Occipital lobe (tissue), 2 donors: Measurements from ENCODE around the gene IL10RA. TPM values are rescaled to one million over a fixed set of nuclear protein-coding genes. Genes with fewer than 3 reads are reported as not detected.
"Not testable (repeated sequence)": the region's sequence is repeated elsewhere in the genome, so short reads cannot be mapped to it uniquely, and the experiment has no call there.

Experiments
- DNase-seq: peaks from one replicate; lab custom pipeline; 2025; lab: John Stamatoyannopoulos, UW
- total RNA-seq: library from RNA; depleted of rRNA; stranded (reverse); fragments of >200 nt; gene quantifications from one replicate; pipeline ENCODE4 v1.2.3, GENCODE V29; 2014

The IL10RA gene
- total RNA-seq = 6.7 TPM

DNA sequence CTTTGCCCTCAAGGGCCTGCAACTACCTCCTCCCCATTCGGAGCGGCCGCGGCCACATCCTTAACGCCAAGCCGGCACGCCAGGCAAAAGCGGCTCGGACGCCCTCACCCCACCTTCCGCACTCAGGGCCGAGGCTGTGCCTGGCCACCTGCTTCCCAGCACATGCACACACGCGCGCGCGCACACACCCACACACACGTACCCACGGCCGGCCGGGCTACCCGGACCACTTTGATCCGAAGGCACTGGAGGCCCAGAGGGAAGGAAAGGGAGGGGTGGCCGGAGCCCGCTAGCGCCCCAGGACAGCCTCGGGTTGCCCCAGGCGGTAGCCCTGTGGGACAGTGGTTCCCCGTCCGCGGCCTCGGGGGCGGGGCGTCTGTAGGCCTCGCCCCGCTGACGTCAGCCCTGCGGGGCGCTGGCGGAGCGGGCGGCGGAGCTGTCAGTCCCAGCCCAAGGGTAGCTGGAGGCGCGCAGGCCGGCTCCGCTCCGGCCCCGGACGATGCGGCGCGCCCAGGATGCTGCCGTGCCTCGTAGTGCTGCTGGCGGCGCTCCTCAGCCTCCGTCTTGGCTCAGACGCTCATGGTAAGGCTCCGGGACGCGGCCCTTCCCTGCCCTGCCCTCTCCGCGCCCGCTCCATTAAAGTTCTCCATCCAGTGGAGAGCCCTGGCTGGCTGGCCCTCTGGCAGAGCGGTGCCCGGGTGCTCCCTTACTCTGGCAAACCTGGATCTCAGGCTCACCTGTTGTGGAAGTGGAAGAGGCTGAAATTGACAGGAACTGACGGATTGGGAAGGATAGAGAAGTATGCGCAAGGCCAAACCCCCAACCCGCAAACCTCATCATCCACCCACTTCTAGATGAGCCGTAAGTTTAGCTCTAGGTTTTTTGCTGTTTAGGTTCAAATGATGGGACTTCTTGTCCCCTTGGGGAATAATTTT lies at the start of gene IL10RA:
IL10RA (plus strand) TSS at position 442 of the 935 bp plus-strand sequence; CDS start at position 516, 74 bp downstream.
- DNase-seq = peak; percentile 73

- no peak for DNase-seq
Observed at GRCh38 chr11:117936973-117937372, 49.2 kb upstream of the IL10RA start.

DNA sequence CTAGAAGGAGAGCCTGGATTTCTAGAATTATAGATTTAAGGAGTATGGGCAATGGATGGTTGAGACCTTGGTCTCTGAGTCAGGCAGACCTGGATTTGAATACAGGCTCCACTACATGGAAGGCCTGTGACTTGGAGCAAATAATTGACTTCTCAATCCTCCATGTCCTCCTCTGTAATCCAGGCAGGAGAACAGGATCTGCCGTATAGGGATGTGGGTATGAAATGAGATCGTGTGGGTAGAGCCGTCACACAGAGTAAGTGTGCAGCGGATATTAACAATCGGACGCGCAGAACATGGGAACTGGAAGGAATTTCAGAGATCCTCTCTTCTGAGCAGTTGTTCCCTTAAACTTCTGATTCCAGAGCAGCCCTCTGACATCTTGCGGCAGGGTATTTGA lies 45.5 kb upstream of the IL10RA start:
- no peak for DNase-seq

GRCh38 chr11:117941163-117941707 lies 45.0 kb upstream of the IL10RA start:
- DNase-seq = no peak

DNA sequence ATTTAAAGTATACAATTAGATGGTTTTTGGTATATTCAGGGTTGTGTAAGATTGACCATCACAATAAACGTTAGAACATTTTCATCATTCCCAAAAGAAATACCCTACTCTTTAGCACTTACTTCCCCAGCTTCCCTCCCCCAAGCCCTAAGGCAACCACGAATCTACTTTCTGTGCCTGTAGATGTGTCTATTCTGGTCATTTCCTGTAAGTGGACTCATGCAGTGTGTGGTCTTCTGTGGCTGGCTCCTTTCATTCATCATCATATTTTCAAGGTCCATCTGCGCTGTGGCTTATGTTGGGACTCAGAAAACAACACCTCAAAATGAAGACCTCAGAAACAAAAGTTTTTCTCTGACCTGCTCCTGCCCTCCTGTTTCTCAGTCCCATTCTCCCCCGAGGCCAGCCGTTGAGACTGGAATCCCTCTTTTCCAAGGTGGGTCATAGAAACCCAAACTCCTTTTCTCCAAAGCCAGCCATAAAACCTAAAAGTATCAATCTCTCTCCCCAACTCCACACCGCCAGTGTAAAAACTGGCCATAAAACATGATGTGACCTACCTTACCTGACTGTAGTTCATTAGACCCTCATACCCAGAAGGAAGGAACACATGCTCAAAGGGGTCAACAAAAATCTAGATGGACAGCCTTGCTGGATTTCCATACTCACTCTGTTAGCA lies 44.1 kb upstream of the IL10RA start:
- no peak for DNase-seq

DNA sequence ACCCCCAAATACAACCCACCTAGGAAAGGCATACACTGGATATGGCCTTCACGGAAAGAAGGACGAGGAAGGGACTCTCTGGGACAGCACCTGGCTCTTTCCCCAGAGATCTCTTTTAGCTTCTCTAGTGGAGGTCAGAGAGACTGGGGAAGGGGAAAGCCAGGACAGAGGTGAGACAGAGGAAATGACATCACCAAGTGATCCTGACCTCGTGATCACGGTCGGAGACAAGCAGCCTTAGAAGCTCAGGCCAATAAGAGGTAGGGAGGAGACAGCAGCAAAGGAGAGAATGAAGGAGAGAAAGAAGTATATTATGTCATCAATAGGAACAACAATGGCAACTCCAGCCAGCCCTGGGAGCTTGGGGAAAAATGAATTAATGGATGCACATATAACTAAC lies 41.6 kb upstream of the IL10RA start:
- DNase-seq = no peak

DNA sequence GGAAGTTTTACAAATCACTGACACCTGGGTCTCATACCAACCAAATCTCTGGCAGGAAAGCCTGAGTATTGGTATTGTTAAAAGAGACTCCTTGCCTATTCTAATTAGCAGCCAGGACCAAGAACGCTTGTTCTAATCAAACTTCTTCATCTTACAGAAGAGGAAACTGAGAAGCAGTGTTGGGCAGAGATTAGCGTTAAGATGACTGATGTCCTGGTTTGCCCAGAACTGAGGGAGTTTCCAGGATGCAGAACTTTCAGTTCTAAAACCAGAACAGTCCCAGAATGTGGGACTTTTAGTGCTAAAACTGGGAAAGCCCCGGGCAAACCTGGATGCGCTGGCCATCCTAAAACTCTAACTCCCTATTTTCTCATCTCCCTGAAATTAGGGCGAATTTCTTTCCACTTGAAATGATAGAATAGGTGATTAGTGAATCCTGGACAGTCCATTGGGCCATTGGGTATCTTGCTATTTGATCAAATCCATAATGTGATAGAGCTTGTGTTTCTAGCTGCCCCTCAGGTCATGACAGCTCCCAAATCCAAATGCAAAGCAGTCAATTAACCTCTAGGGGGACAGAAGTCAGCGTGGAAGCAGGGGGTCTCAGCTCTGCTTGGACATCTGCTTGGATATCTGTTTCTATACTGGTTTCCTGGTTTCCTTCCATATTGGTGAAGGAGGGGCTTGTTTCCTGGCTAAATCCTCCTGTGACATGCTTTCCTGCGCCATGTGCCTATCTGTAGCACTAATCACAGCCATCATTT lies 41.0 kb upstream of the IL10RA start:
- DNase-seq = no peak

DNA sequence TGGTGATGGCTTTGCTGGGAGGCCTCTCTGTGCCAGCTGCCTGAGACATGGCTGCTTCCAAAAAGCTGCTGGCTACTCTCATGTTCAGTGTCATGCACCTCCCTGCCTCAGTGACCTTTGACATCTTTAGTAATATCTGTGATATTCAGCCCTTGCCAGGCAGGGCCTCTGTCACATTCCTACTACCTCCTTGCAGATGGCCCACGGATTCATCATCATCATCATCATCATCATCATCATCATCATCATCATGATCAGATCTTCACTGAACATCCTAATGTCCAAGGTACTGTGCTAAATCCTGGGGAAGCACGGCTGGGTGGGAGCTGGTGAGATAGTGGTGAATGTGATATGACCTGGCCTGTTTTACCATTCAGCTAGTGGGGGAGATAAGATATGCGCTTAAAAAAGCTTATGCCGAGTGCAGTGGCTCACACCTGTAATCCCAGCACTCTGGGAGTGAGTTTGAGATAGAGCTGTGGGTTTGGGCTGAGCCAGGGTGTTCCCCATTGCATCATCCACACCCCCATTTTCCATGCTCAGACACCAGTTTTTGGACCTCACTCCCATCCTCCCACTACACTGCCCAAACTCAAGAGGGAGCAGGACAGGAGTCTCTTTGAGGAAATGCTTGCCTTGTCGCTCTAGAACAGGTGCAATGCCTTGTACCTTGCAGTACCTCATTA lies 39.9 kb upstream of the IL10RA start:
- no peak for DNase-seq

- DNase-seq = peak; percentile 66
Observed at GRCh38 chr11:117946842-117947526, 39.2 kb upstream of the IL10RA start.

GRCh38 chr11:117947751-117948150 lies 38.4 kb upstream of the IL10RA start:
- DNase-seq = not testable (repeated sequence)

DNA sequence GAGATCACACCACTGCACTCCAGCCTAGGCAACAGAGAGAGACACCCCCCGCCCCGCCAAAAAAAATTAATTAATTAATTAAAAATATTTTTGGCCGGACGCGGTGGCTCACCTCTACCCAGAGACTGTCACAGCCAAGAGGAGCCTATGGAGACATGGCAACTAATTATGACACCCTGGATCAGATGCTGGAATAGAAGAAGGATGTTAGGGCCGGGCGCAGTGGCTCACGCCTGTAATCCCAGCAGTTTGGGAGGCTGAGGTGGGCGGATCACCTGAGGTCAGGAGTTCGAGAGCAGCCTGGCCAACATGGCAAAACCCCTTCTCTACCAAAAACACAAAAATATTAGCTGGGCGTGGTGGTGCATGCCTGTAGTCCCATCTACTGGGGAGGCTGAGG lies 37.7 kb upstream of the IL10RA start:
- DNase-seq = not testable (repeated sequence)

- no peak for DNase-seq
Observed at GRCh38 chr11:117949062-117949461, 37.1 kb upstream of the IL10RA start.

- DNase-seq = no peak
Observed at GRCh38 chr11:117950301-117950700, 35.9 kb upstream of the IL10RA start.

DNA sequence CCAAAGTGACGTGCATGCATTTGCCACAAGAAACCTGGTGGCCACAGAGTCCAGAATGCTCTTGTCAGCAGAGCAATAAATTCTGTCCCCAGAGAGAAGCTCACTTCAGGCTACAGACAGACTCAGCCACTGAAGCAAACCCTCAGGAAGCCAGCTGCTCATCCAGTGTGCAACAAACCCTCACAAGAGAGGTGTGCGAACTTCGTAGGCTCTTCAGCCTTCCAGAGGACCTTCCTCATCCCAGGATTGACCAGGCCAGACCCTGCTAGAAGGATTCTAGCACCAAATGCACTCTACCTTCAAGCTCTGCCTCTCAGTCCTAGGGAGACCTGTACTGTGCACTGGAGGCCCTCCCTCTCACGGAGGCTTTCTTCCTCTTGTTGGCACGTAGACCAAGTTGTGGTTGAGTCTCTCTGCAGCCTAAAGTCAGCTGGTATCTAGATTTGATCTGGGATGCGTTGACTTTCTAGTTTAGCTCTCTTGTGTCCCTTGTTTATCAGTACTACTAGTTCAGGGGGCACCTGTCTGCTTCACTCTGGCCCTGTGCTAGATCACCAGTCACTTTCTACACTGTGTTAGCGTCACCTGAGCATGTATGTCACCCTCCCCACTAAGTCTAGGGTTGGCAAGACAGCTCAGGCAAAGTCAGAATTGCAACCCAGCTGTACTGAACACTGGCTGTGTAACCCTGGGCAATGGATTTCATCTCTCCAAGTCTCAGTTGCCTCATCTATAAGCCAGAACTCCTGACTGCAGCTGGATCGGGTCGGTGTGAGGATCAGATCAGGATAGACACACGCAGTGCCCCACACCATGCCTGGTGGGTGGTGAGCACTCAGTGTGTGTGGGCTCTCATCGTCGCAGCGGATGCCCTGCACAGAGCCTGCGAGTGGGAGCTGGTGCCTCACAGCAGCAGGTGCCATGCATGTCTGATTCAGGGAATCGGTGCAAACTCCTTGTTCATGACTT lies 34.9 kb upstream of the IL10RA start:
- no peak for DNase-seq

DNA sequence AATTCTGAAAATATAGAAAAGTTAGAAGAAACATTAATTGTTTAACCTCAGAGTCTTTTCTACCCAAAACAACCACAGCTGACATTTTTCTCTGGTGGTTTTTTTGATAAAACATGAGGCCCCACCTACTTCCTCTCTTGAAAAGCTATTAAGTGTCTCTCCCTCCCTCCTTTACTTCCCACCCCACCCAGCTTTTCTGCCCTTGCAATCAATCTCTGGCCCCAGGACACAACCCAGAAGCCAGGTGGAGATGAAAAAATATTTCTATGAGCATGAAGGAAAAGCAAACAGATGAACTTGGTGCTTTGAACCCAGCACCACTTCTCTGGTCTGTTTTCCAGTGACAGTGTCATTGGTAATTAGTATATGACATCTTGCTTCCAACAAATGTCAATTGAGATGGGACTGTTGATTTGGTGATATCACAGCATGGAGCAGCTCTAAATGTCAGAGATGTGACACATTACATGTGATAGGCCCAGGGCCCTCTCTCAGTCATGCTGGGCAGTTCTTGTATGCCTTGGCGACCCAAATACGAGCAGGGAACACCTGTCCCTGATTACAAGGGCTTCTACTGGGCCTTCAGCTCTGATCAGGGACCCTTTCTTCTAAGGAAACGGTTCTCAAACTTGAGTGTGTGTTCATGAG lies 33.0 kb upstream of the IL10RA start:
- DNase-seq = no peak

DNA sequence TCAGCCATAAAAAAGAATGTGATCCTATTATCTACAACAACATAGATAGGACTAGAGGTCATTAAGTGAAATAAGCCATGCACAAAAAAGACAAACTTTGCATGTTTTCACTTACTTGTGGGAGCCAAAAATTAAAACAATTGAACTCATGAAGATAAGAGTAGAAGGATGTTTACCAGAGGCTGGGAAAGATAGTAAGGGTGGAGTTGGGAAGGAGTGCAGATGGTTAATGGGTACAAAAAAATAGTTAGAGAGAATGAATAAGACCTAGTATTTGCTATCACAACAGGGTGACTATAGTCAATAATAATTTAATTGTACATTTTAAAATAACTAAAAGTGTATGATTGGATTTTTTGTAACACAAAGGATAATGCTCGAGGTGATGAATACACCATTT lies 27.2 kb upstream of the IL10RA start:
- DNase-seq = no peak

DNA sequence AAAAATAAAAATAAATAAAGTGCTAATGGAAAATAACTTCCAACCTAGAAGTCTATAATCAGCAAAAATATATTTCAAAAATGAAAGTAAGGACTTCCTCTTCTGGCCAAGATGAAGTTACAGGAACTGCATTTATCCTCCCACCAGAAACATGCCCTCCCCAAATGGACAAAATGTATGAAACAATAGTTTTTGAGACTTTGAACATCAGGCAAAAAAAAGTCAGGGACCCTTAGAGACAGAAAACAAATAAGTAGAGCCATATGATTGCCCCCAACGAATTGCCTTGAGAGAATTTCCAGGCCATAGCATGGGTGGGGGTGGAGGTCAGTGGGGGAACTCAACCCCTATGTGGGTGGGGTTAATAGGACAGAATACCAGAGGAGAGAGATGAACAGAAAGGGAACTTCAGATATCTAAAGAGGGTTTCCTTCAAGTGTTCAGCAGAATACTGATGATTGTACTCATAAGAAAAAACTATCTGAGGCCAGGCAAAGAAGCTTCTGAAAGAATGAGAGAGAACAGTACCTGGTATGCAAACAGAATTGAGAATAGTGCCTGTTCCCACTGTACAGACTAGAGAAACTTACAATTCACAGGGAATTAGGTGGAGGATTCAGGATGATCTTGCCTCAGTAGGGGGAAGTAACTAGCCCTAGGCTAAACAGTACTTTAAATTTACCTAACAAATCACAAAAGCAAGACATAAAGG lies 26.6 kb upstream of the IL10RA start:
- no peak for DNase-seq

DNA sequence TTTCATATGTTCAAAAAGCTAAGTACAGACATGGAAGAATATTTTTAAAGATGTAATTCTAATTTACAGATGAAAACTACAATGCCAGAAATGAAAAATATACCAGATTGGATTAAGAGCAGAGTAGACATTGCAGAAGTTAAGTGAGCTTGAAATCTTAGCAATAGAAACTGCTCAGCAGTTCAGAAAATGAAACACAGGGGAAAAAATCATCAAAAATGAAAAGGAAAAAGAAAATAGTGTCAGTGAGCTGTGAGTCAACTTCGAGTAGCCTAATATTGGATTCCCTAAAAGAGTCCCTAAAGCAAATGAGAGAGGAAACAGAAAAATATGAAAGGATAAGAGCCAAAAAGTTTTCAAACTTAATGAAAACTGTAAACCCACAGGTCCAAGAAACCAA lies 25.8 kb upstream of the IL10RA start:
- DNase-seq = no peak
